ENCODE data around the gene TGM5.
"Not testable (repeated sequence)": the region's sequence is repeated elsewhere in the genome, so short reads cannot be mapped to it uniquely, and the experiment has no call there.

The TGM5 gene, protein sequence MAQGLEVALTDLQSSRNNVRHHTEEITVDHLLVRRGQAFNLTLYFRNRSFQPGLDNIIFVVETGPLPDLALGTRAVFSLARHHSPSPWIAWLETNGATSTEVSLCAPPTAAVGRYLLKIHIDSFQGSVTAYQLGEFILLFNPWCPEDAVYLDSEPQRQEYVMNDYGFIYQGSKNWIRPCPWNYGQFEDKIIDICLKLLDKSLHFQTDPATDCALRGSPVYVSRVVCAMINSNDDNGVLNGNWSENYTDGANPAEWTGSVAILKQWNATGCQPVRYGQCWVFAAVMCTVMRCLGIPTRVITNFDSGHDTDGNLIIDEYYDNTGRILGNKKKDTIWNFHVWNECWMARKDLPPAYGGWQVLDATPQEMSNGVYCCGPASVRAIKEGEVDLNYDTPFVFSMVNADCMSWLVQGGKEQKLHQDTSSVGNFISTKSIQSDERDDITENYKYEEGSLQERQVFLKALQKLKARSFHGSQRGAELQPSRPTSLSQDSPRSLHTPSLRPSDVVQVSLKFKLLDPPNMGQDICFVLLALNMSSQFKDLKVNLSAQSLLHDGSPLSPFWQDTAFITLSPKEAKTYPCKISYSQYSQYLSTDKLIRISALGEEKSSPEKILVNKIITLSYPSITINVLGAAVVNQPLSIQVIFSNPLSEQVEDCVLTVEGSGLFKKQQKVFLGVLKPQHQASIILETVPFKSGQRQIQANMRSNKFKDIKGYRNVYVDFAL

GRCh38 chr15:43266834-43267233 is at the start of gene TGM5:
TSS of gene TGM5 (minus strand) at chr15:43266928. CDS start at chr15:43266849, 79 bp downstream.
- no peak for DNase-seq (ENCODE audit: low spot score)

DNA sequence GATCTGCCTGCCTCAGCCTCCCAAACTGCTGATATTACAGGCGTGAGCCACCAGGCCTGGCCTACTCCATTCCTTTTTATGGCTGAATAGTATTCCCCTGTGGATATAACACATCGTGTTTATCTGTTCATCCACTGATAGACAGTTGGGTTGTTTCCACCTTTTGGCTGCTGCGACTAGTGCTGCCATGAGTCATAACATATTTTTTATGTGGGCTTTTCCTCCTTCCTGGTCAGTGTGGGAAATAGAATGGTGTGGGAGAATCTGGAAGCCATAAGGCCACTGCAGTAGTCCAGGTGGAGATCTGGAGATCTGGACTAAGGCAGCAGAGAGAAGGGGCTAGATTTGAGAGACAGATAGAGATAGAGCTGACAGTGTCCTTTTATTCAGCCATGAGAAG is 47.4 kb upstream of the TGM5 start:
- DNase-seq (ENCODE audit: low spot score) = no peak

DNA sequence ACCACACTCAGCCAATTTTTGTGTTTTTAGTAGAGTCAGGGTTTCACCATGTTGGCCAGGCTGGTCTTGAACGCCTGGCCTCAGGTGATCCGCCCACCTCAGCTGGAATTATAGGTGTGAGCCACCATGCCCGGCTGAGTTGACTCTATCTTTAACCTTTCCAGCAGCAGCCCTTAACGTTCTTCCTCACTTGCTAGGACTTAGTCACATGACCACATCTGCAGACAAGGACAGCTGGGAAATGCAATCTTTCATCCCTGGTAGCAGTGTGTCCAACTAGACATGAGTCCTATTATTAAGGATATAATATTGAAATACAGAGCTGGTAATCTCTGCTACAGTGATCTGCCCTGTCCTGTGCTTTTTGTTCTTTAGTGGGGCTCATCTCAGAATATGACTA is 45.6 kb upstream of the TGM5 start:
- no peak for DNase-seq (ENCODE audit: low spot score)

DNA sequence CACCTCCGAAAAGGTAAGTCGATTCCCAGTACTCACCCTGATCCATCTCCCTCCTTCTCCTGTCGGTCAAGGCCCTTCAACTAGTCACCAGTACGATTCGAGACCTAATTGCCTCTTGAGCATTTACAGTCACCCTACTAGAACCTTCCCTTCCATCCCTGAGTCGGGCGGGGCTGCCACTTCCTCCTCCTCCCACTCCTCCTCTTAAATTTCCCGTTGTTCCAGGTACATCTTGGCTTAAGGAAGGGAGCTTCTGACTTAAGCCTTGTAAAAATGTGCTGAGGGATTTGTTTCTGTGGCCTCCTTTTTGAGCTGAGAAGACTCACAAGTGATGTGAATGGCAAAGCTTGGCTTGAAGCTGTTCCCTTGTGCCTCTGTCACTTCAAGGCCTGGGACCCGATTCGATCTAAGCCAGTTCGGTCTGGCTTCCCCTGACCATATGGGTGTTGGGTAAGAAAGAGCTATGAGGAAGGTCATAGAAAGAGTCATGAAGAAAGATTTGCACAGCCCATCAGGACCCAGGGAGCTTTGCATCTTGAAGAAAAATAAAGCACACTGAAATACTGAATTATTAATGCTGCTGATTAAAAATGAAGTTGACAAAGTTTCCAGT is 35.6 kb upstream of the TGM5 start, which contains the start of gene TGM7:
TSS of gene TGM7 (minus strand) at position 51 of the 613 bp plus-strand sequence.
- no peak for DNase-seq (ENCODE audit: low spot score)

DNA sequence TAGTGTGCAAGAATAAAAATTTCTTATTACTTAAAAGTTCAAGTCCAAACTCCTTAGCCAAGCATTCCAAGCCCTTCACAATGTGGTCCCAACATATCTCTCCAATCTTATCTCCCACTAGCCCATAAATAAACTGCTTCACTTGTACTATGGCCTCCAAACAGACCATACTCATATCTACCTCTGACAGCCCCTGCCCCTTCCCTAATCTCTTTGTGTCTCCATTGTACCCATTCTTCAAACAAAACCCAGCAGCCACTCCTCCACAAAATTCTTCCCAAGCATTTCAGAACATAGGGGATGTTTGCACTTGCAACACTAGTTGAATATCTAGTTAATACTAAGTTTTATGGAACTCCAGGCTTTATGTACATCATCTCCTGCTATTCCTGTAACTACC is 33.2 kb upstream of the TGM5 start:
- no peak for DNase-seq (ENCODE audit: low spot score)

DNA sequence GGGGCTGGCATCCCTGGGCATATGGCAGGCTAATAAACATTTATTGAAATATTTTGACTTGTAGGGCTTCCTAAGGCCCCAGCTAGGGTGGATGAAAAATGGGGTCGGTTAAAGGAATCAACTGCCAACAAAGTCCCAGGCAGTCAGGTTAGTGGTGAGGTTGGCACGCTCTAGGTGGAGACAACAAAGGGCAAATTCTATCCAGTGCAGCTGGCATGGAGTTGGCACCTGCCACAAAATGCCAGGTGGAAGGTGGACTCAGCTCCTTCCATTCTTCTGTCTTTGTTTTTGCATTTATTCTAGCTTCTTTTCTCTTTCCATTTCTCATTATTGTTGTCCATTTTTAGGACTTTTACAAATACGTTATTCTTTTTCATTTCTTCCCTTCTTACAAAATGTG is 32.7 kb upstream of the TGM5 start:
- no peak for DNase-seq (ENCODE audit: low spot score)

GRCh38 chr15:43294091-43294706 is 27.5 kb upstream of the TGM5 start:
- DNase-seq (ENCODE audit: low spot score) = no peak

GRCh38 chr15:43293432-43293831 is 26.7 kb upstream of the TGM5 start:
- no peak for DNase-seq (ENCODE audit: low spot score)

GRCh38 chr15:43292375-43293078 is 25.8 kb upstream of the TGM5 start:
- DNase-seq (ENCODE audit: low spot score) = no peak

GRCh38 chr15:43289656-43290055 is 22.9 kb upstream of the TGM5 start:
- DNase-seq (ENCODE audit: low spot score) = not testable (repeated sequence)

- no peak for DNase-seq (ENCODE audit: low spot score)
These were observed 20.5 kb upstream of the TGM5 start for GRCh38 chr15:43287254-43287653.

- DNase-seq (ENCODE audit: low spot score) = no peak
These were observed 19.3 kb upstream of the TGM5 start for GRCh38 chr15:43286074-43286473.

DNA sequence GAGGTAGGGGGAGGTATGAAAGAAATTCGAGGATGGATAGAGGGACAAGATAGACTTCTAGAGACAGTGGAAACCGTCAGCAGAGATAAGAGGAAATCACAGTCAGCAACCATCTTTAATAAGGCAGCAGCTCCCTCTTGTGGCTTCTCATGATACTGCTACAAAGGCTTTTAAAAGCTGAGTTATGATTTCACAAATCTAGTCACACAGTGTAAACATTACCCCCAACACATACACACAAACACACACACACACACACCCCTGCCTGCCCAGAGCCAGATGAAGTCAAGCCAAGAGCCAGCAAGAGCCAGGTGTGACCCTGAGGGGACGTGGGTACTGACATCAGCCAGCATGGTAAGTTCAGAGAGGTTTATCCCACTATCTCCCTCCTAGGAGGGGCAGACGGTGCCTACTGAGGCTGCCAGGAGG is 18.9 kb upstream of the TGM5 start:
- no peak for DNase-seq (ENCODE audit: low spot score)

DNA sequence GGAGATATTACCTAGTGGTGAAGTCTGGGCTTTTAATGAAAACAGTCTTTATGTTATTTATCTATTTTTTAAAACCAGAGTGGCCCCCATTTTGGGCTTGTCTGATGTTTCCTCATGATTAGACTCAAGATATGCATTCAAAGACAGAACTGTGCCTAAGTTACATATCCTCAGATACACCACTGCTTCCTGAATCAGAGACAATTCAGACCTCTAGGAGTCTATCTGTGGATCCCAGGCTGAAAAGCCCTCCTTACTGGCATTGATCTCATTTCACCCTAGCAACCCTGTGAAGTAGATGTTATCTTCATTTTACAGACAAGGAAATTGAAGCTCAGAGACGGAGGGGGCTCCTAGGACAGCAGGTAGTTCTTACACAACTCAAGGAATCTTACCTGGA is 16.8 kb upstream of the TGM5 start:
- no peak for DNase-seq (ENCODE audit: low spot score)

DNA sequence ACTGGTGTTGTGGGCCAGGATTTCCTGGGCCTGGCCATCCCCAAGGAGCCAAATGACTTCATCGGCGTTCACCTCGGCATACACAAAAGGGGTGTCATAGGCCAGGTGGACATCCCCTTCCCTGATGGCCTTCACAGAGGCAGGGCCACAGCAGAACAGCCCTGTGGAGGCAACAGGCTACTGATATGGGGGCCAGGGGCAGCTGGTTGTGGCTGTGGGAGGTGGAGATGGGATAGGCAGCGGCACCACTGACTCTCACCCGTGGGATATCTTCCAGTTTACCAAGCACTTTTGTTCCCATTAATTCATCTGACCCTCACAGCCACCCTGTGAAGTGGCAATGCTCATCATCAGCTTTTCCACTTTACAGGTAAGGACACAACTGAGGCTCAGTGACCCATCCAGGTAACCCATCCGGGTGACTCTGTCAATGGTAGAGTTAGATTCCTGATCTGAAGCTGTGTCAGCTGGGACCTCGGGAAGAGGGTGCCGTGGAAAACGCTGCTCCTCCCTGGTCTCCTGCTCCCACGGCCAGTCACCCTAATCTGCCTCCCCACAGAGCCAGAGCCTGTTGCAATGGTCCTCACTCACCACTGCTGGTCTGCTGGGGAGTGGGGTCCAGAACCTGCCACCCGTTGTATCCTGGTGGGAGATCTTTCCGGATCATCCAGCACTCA is 15.3 kb upstream of the TGM5 start:
- no peak for DNase-seq (ENCODE audit: low spot score)

DNA sequence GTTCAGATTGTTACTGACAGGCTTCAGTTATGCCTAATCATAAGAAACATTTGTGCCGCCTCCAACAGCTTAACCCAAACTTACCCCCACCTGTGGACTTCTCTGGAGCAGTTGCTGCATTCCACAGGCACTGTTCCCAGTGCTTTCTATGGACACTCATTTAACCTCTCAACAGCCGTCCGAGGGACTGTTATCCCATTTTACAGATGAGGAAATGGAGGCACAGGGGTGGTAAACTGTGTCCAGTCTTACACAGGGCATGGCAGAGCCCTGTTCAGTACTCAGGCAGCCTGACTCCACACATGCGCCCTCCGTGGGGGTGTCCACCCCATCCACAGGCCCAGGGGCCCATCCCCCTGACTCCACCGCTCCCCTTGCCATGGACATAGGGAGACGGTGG is 14.3 kb upstream of the TGM5 start:
- DNase-seq (ENCODE audit: low spot score) = no peak

- DNase-seq (ENCODE audit: low spot score) = no peak
These were observed 12.8 kb upstream of the TGM5 start for GRCh38 chr15:43279496-43279895.

DNA sequence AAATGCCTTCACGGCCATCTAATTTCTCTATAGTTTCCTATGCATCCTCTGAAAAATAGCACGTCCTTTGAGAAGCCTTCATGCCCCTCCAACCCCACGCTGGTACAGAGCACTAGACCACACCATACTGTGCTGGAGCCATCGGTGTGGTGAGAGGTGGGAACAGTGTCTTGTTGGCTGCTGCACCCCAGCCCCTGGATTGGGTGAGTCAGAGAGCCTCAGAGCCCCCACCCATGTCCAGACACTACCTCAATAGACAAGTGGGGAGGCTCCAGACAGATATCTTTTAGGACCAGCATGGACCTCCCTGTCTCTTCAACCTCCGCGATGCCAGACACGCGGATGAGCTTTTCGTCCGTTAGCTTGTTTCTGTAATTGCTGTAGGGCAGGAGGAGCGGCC is 12.1 kb upstream of the TGM5 start:
- DNase-seq (ENCODE audit: low spot score) = no peak

DNA sequence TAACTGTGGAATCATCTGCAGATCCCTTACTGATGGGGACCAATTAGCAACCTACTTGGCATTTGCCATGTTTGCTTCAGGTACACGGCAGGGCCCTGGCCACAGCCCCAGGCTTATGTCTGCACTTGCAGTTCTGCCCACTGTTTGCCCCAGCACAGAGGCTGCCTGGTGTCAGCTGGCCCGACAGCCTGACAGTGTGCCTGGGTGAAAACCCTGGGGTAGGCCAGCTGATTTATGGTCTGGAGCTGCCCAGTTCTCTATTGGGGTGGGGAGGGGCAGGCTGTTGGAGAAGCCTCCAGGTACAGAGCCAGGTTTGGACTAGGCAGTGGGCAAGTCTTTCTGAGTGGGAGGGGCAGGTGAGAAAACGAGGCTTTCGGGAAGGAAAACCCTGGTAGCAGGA is 11.2 kb upstream of the TGM5 start:
- no peak for DNase-seq (ENCODE audit: low spot score)

DNA sequence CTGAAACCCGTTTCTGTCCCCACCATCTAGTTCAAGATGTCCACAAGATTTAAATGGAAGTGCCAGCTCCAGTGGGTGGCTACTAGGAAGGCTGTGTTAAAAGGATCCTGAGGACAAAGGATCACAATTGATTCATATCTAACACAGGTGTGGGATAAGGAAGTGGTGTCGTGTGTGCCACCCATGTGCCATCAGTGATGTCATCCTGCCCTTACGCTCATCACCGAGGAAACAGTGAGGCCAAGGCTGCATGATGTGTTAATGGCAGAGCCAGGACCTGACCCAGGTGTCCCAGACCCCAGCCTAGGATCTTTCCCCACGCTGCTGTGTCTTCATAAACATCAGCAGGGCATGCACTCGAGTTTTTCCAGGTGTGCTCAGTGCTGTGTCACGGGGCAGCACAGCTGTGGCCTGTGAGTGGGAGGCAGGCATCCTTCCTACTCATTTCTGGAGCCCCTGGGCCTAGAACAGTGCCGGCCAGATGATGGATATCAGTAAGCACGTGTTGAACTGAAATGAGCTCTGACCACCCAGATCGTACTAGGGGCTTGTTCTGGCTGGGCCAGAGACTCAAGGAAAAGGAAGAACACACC is 10.6 kb upstream of the TGM5 start:
- no peak for DNase-seq (ENCODE audit: low spot score)
